ENCODE data around the gene SLC35F3.

DNA sequence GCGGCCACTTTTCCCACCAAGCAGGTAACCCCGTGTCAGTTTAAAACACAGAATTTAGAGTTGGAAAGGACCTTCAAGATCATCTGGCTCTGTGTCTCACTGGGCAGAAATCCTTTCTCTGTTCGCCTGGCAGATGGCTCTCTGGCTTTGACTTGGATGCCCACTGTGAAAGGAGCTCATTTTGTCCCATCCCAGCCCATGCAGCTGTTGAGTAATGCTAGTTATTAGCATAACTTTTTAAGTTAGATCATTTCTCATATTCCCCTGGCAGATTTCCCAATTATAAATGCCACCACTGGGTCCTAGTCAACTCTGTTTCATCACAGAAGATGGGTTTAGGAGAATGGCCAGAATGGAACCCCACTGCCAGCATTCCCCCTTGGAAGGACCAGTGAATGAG, 55.9 kb downstream of the SLC35F3 start:
- no peak for TF ChIP-seq CTCF (IDR thresholded peaks at IDR 0.05)
- no peak for TF ChIP-seq POLR2A (IDR thresholded peaks at IDR 0.05)
- no peak for TF ChIP-seq EP300 (IDR thresholded peaks at IDR 0.05)

Data from ovary (tissue), 3 donors.